Superior temporal gyrus (tissue), 1 donor: ENCODE data around the gene UGCG.

ENCODE experiments used
- DNase-seq: peaks from one replicate; pipeline ENCODE4 v3.0.0-alpha.2; 2016; ENCODE audit errors: extremely low spot score

UGCG gene

DNA sequence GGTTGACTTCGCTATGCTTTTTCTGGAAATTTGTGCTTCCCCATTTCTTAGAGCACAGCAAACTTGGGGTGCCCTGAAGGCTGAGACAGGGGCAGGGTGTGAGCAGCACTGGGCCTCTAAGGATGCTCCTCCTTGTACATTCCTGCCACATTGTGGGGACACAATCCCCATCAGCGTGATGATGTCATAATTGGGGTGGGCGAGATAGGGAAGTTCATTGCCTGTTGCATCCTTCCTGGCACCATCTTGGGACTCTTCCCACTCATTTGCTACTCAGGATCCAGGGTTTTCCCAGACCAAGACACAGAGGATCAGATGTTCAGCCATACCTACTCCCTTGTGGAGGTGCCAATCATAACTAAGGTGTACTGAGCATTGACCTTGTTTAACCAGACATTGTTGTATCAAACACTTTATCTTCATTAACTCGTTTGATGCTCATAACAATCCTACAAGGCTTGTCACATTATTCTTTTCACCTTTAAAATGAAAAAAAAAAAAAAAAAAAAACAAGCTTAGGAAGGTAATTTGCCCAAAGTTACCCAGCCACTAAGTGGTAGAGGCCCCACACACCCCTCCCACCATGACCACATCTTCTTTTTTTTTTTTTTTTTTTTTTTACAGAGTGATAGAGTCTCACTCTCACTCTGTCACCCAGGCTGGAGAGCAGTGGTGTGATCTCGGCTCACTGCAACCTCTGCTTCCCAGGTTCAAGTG lies 87.6 kb downstream of the UGCG start:
- no peak for DNase-seq
